NCI-H1930 (cell line): ENCODE measurements around the gene CAPZA1.
"Not testable (repeated sequence)": the region's sequence is repeated elsewhere in the genome, so short reads cannot be mapped to it uniquely, and the experiment has no call there.

ENCODE experiments used
- DNase-seq, 2 experiments: peaks; one replicate each; lab custom pipeline; 2025; lab: John Stamatoyannopoulos, UW

CAPZA1 gene

DNA sequence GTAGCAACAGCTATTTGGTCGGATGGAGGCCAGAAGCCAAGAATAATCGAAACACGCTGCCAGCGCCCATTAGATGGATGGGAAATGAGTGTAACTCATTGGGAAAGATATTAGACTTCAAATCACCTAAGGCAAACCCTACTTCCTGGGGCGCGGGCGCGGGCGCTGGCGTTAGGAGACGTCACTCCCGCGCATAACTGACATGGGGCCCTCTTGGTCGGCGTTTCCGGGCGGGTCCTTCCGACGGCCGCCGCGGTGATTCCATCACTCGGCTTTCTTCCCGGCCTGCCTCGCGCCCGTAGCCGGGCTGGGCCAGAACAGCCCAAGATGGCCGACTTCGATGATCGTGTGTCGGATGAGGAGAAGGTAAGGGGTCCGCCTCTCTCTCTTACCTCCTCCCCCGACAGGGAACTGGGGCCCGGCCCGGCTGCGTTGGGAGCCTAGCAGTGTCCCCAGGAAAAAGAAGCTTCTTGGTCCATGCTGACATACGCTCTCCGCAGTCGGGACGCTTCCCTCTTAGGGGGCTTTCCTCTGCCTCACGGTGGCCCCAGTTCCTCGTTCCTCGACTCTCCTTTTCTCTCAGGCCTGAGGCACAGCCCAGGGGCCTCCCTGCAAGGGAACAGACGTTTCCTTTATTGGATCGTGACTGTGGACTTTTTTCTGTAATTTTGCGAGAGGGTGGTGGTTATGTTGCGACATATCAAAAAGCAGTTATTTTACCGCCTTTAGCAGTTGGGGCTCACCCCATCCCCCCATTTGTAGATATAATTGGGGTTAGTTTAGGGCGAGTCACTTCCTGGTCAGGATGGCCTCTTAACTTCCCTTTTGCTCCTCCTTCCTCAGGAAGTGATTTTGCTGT, at the start of gene CAPZA1:
TSS of gene CAPZA1 (plus strand) at position 315 of the 859 bp plus-strand sequence. CDS start at position 328, 13 bp downstream.
- DNase-seq = peak; percentile 70 to 82

DNA sequence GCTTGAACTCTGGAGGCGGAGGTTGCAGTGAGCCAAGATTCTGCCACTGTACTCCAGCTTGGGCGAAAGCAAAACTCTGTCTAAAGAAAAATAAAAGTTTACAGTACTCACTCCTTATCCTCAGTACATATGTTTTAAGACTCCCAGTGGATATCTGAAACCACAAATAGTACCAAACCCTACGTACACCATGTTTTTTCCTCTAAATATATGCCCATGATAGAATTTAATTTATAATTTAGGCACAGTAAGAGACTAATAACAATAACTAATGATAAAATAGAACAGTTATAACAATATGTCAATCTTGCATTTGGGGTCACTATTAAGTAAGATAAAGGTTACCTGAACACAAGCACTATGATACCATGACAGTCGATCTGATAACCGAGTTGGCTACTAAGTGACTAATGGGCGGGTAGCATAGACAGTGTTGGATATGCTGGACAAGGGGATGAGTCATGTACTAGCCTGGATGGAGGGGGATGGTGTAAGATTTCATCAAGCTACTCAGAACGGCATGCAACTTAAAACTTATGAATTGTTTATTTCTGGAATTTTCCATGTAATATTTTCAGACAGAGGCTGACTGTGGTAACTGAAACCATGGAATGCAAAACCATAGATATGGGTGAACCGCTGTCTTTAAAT, 44.4 kb upstream of the CAPZA1 start:
- no peak for DNase-seq

DNA sequence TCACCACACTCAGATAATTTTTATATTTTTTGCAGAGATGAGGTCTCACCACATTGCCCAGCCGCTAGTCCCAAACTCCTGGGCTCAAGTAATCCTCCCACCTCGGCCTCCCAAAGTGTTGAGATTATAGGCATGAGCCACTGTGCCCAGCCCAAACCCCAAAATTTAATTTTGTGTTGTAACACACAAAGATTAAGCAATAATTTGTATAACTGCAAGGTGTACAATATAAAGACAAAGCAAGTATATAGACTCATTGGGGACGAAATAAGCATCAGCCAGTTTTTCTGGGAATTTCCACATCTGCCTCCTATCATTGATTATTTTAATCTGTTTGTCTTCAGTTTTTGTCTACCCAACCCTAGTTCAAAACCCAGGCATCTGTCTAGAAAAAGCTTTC, 43.4 kb upstream of the CAPZA1 start:
- no peak for DNase-seq

DNA sequence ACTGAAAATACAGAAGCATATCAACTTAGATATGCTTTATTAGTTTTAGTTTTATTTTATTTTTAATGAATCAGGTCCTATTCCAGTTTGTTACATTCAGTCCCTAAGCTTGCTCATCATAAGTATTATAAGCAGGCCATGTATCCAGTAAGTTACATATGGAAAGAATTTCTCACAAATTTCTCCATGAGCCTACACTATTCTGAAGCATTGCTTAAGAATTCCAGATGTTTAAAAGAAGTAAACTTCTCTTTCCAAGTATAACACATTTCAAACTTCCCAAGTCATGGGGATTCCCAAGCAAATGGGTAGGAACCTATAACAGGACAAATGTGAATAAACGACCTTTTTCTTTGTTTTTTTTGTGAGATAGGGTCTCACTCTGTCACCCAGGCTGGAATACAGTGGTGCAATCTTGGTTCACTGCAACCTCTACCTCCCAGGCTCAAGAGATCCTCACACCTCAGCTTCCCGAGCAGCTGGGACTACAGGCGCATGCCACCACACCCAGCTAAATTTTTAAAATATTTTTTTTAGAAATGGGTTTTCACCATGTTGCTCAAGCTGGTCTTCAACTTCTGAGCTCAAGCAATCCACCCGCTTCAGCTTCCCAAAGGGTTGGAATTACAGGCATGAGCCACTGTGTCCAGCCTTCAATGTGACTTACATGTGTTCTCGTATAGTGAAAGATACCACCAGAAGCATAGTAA, 39.7 kb upstream of the CAPZA1 start:
- no peak for DNase-seq

DNA sequence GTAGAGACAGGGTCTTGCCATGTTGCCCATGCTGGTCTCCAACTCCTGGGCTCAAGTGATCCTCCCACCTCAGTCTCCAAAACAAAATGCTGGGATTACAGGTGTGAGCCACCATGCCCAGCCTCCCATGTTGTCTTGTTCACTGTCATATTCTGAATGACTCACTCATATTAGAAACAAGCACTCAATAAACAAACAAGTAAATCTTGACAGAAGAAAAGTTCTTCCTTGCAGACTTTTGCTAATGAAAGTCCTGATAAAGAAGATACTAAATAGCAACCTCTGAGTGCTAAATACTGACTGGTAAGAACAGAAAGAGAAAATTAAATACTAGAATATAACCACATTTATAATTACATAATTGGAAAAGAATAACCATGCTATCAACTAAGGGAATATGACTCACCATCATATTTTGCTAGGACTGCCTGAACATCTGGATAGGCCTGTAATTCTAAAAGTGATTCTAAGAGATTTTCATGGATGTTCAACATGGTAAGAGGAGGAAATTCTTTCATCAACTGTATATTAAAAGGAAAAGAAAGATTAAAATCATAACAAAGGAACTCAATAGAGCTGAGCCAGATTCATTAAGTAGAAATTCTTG, 37.9 kb upstream of the CAPZA1 start:
- DNase-seq = no peak

DNA sequence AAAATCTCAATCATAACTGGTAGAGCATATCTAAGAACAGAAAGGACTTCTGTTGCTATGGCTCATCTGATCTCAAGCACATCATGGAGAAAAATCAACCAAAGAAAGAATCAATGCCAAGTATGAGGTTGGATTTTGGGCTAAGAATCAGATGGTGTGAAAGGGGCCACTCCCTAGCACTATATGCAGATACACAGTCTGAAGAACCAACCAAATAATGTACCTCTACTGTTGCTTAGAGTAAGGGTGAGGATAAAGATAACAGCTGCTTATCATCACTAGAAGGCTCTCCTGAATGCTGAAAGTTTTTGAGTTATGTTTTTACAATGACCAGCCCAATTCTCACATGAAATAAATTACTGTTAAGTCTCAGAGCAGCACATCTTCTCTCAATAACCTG, 36.3 kb upstream of the CAPZA1 start:
- no peak for DNase-seq

DNA sequence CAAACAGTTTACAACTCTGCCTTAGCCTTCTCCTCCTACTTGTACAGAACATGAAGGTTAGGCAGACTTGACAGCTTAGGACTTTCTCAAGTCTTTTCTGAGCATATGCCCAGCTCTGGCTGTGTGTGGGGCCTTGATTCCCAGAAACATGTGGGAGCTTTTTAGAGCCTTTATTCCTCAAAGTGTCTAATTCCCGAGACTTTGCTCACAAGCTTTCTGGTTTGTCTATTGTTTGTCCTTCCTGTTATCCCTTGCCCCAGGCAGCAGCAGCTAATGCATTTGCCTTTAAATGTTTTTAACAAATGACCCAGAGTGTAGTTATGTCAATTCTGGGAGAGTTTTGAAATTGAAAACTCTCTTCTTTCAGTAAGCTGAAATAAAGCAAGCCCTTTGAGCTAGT, 29.9 kb upstream of the CAPZA1 start:
- no peak for DNase-seq

DNA sequence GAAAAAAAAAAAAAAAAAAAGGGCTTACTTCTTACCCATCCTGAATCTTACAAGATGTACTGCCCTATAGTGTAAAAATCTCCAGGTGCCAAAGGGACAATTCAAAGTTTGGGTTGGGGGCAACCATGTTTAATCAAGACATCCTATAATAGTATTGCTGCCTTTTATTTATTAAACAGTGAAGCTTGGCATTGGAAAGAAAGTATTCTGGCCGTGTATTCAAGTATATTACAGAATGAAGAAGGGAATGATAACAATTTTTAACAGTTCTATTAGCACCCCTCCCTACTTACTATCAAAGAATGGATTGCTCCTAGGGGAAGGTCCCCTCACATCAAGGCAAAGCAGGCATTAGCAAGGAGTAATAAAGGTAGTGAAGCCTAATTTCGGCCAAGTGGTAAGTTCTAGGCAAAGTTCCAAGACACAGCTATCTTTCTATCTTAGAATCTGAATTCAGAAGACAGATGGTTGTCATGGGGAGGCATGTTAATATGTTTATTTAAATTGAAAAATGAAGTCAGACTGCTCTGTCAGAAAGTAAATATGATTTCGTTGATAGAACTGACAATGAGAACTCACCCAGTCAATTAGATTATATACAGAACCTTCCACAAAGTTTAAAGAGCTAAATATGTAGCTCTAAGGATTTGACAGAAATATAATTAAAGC, 25.3 kb upstream of the CAPZA1 start:
- no peak for DNase-seq

DNA sequence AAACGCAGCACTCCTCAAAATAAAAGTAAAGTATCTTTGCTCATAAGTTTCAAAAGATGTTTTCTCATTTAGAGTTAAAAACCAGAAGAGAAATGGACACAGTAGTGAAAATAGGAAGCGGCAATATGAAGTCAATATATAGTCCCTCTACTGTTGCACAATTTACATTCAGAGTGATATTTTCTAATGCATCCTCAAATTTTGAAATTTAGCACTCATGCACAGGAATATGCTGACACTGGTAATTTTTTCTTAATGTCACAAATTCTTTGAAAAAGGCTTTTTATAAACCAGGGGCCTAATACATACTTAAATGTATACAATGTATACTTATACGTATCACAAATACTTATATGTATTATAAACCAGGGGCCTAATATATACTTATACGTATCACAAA, 20.2 kb upstream of the CAPZA1 start:
- DNase-seq = no peak

DNA sequence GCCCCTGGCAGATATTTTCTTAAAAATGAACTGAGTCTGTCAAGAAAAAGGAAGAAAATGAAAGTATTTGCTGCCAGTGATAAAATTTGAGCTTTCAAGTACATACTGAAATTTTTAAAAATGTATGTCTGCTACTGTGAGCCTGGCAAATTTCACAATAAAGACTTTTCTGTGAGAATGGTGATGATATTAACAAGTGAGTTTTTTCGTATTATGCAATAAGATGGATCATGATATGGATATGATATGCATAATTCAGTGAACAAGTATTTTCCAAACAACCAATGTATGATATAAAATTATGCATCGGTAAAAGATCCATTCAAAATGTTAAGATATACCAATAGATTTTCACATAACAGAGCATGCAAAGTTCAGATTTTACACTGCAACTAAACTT, 16.6 kb upstream of the CAPZA1 start:
- DNase-seq = no peak

DNA sequence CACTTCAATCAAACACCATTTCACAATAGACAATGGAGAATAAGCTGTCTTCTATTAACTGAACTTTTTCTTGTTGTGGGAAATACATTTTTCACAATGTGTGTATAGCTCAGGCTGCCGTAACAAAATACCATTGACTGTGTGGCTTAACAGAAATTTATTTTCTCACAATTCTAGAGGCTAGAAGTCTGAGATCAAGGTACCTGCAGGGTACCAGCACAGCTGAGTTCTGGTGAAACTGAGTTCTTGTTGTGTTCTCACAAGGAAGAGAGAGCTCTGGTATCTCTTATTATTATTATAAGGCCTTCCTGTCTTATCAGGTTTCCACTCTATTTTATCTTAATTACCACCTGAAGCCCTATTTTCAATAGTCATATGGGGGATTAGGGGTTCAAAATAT, 16.1 kb upstream of the CAPZA1 start:
- DNase-seq = no peak

DNA sequence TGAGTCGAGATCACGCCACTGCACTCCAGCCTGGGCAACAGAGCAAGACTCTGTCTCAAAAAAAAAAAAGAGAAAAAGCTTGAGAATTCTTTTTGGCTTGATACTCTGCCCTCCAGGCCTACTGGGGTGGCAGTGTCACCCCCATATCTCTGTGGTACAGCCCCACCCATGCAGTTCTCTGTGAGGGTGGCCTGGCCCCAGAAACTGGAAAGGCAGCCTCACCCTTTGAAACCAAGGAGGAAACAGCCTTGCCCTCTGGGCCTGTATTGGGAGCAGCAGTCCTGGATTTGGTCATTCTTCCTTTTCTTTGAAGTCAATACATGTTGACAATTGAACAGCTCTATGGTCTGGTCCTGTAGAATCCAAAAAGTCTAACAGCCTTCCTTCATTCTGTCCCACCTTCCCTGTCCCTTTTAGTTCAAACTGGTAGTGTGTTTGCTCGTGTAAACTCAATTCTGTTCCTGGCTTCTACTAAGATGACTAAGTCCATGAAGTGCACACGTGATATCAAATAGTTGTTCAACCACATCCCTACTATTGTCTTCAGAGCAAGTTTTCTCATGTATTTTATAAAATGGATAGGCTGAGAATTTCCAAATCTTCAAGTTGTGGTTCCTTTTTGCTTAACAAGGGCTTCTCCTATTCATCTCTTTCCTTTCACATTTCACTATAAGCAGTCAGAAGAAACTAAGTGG, 13.9 kb upstream of the CAPZA1 start:
- DNase-seq = no peak

DNA sequence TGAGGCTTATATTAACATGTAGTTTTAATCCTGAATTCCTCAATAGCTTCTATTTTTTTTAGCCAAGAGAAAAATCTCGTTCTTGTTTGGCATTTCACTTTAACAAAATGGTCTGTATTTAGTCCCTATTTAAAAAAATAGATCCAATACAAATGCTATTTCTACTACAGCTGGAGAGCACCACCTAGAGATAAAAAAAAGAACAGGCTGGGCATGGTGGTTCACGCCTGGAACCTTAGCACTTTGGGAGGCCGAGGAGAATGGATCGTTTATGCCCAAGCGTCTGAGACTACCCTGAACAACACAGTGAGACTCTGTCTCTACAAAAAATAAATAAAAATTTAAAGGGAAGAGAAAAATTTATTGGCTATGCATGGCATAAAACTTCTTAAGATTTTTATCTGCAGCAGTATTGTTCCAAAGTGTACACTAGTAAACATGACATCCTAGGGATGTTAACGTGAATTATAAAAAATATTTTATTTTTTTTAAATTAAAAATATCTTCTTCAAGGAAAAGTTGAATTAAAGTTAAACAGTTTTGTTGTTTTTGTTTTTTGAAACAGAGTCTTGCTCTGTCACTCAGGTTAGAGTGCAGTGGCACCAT, 5.1 kb upstream of the CAPZA1 start:
- no peak for DNase-seq

DNA sequence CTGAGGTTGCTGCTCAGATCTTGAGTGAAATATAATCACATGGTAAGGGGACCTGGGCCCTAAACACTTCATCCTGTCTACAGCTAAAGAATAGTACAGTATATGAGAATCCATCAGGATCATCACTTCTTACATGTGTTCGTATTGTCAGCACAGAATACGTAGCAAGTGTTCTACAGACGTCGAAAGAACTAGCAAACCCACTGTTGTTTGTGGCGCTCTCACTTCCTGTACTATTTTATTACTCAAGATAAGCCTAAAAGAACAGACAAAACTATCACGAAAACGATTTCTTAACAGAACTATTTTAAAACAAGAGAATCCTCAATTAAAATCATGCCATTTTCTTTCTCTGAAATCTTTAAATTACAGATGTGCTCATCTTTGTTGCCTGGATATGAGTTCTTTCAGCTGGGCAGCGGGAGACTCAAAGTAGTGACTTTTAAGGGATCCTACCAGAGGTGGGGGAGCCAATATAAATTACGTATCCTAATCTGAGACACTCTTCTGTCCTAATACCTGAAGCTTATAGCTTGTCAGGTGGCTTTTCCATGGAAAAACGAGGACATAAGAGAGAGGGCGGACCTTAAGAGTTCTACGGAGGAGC, 1.4 kb upstream of the CAPZA1 start:
- no peak for DNase-seq

DNA sequence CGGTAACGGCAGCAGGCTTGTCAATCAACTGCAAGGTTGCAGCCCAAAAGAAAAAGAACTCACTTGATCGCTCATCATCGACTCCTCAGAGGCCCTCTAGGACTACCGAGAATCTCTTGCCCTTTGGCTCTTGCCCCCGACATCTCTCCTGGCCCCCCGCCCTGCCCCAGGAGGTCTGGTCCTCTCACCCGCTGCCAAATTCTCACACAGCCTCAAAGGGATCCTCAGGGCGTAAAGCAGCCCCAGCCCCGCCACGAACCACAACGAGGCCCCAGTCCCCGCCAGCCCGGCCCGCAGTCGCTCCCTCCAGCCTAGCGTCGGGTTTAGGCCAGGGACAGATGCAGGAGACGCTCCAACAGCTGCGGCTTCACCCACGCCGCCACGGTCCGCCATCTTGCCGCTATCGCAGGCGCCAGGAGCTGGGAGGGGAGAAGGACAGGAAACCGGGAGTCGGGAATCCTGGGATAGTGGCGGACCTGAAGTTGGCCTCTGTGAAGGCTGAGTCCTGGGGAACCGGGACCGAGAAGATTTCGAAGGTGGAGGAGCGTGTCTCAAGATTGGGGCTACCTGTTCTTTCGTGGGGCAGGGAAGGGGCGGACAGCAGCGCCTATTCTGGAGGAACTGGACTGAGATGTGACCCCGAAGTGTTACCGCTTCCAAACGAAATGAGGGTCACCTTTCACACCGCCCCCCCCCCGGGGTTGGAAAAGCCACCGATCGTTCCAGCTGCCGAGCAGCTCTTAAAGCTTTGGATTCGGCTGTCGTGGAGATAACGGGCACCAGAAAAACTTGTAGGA, 713 bp upstream of the CAPZA1 start, which contains the start of gene ST7L:
TSS of gene ST7L (minus strand) at position 421 of the 797 bp plus-strand sequence. CDS start at position 393, 28 bp downstream.
- DNase-seq = peak; percentile 38 to 59

DNA sequence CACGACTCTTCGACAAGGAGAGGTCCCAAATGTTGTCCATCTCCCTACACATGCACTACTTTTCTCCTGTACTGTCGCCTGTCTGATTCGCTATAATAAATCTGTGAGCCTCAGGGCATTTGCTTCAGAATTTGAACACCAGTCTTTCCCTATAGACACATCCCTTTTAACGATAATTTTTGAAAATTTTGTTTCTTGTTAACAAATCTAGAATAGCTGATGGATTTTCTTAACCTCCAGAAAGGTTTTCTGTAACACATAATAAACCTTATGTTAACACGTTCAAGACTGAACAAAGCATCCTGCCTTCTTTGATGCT, 704 bp downstream of the CAPZA1 start:
- DNase-seq = no peak

DNA sequence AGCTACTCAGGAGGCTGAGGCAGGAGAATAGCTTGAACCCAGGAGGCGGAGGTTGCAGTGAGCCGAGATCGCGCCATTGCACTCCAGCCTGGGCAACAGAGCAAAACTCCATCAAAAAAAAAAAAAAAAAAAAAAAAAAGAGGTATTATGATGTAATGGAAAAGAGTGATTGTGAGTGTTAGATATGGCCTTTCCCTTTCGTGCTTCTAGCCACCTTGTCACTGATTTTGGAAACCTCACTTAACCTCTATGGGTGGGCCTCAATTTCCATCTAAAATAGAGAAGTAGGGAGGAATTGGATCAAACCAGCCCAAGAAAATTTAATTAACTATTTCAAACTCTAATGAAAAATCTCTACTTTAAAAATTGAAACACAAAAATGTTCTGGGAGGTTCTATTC, 4.9 kb downstream of the CAPZA1 start:
- DNase-seq = not testable (repeated sequence)

DNA sequence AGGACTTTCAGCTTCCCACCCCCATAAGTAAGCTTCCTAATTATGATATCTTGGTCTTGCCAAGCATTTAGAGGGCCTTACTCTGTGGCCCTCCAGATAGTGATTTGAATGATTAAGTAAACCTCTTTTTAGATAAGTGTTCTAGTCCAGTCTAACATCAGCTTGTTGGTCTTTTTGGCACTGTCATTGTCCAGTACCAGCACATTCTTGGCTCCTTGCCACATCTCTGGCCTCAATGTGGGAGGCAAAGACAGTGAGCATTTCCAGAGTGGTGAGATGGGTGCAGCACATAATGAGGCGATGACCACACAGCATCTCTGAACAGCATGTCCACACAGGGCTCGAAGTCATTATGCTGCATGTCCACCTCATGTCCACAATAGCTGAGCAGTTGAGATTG, 6.1 kb downstream of the CAPZA1 start:
- no peak for DNase-seq

DNA sequence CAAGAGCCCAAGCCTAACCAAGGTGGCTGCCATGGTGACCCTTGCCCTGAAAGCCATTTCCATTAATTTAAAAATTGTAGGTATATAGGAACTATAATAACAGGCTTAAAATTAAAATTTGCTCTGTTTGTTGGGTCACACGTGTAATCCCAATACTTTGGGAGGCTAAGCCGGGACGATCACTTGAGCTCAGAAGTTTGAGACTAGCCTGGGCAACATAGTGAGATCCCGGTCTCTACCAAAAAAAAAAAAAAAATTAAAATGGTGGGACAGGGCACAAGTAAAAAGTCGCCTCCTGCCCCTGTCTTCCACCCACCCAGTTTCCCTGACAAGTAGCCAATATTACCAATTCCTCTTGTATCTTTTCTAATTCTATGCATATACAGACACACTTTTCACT, 6.6 kb downstream of the CAPZA1 start:
- DNase-seq = no peak

DNA sequence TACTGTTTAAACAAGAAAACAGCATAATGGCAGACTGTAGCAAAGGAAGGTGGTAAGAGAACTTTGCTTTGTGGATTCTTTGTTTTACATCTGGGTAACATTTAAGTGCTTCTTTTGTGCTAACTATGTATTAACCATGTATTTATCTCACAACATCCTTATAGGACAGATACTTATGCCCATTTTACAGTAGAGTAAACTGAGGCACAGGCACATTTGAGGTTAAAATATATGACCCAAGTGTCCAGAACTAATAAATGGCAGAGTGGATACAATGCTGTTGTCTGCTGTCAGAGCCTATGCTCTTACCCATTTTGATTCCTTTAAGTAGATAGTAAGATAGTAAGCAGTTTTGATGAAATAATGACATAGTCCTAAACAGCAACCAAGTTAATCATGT, 7.3 kb downstream of the CAPZA1 start:
- no peak for DNase-seq
